GM20431 (cell line): ENCODE results near the gene DUS1L.

Experiments used
- in situ Hi-C: fragments of 300-500 bp; cut with MseI, MboI; formaldehyde crosslinking; loops from one replicate; pipeline ENCODE4 v1.15.0; 2020; ENCODE audit warnings: low sequenced_read_pairs; ENCODE audit not compliant: unreplicated experiment

The DUS1L gene

GRCh38 chr17:82065638-82066303 lies at the start of gene DUS1L:
Gene DUS1L (minus strand): TSS chr17:82065804. CDS start chr17:82065059, 745 bp downstream.
- in situ Hi-C loops = no loop called here

- in situ Hi-C loops = no loop called here
Measured at GRCh38 chr17:82114872-82115271, 49.3 kb upstream of the DUS1L start.

DNA sequence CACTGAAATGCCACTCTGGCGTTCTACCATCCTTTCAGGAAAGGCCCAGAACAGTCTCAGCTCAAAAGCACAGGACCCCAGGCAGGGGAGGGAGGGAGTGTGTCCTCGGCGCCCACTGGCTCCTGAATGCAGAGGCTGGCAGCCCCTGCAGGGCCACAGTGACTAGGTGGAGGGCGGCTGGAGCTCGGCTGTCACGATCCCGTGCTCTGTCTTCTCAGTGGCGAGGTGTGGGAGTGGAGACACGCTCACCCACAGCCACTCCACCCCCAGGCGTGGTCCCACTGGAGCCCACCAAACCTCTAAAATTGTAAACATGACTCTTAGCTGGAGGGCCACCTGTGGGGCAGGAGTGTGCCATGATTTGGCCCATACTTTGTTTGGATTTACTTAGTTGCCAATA lies 48.8 kb upstream of the DUS1L start:
- in situ Hi-C loops = no loop called here

- in situ Hi-C loops = no loop called here
Measured at GRCh38 chr17:82113941-82114340, 48.3 kb upstream of the DUS1L start.

DNA sequence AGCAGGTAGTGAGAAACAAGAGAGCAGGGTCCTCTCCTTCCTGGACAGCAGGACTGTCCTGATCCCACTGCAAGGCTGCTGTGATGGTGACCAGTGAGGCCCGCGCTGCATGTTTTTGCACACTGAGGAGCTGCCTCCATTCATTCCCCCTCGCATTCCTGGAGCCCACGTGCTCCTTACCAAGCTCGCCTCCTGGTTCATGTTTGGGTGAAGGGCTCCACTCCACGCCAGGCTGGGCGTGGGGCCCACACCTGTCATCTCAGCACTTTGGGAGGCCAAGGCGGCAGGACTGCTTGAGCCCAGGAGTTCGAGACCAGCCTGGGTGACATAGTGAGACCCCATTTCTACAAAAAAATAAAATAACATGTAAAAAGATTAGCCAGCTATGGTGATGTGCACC lies 47.8 kb upstream of the DUS1L start:
- in situ Hi-C loops = no loop called here

DNA sequence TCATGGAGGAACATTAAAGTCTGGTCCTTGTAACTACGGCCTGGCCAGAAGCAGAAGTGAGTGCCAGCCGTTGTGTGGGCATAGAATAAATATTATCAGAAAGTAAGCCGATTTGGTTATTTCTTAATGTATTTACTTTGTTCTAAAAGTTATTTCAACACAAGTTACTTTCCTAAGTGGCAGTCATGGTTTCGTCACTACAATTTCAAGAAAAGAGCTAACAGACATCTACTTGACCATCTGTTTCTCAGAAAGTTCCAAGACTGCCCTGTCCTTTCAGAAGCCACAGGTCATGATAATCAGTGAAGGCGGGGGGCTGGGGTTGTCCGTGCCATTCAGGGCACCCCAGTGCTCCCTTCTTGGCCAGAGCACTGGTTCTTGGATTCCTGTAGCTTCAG lies 47.3 kb upstream of the DUS1L start:
- in situ Hi-C loops = no loop called here

- in situ Hi-C loops = no loop called here
Measured at GRCh38 chr17:82112181-82112913, 46.7 kb upstream of the DUS1L start.

DNA sequence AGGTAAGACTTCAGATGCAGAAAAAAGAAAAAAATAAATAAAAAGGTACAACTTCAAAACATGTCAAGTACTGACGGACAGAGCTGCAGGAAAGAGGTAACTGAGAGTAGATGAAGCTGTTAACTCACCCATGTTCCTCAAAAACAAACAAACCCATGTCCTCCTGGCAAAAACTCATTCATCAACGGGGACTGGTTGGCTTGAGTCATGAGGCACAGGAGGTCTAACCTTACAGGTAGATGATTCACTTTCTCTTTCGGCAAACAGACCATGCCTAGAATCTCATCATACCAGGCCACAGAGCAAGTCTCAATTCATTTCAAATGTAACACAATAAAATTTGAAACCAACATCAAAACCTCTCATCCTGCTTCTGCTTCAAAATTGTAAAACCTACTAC lies 44.7 kb upstream of the DUS1L start:
- in situ Hi-C loops = no loop called here

DNA sequence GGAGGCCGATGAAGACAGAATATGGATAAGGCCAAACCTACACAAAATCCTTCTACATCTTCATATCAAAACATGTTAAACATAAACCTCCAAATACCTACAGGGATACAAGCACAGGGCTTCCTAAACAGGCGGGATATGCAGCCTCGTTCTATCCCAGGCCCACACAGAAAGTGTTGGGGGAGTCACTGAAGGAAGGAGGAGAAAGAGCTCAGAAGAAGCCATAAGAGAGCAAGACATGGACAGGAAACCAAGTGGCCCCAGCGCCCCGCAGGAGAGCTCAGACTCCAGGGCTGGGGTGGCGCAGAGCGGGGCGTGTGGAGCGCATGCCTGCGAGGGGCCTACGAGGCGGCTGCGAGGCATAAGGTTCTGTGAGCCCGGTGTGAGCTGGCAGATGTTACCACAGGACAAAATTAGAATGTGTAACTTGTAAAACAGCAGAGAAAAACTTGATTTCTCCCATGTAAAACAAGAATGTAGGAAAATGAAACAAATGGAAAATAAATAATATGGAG lies 43.4 kb upstream of the DUS1L start:
- in situ Hi-C loops = no loop called here

GRCh38 chr17:82108496-82108945 lies 42.9 kb upstream of the DUS1L start:
- in situ Hi-C loops = no loop called here

GRCh38 chr17:82108038-82108437 lies 42.4 kb upstream of the DUS1L start:
- in situ Hi-C loops = no loop called here

- in situ Hi-C loops = no loop called here
Measured at GRCh38 chr17:82107341-82107860, 41.8 kb upstream of the DUS1L start.

DNA sequence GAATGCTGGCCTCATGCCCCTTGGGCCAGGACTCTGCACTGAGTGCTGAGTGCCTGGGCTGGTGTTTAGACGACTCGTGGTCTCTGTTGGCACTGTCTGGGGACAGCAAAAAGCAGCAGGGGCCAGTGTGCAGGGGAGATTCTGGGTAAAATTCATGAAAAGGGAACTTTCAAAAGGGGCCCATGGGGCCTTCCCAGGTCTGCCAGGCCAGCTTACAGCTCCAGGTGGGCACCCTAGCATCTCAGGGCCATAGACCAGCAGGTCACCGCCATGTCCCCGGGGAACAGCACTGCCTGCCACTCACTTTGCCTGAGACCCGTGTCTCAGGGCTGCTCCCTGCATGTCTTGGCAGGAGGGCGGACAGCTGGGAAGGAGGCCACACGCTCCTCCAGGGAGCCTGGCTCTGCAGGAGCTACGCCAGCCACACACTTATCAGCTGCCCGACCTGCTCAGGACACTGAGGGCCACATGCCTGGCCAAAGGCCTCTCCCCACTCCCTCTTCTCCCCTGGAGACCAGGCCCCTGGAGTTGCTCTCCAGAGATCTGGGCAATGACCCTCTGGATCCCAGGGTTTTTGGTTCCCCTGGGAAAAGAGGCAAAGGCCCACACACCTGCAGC lies 41.2 kb upstream of the DUS1L start:
- in situ Hi-C loops = no loop called here

DNA sequence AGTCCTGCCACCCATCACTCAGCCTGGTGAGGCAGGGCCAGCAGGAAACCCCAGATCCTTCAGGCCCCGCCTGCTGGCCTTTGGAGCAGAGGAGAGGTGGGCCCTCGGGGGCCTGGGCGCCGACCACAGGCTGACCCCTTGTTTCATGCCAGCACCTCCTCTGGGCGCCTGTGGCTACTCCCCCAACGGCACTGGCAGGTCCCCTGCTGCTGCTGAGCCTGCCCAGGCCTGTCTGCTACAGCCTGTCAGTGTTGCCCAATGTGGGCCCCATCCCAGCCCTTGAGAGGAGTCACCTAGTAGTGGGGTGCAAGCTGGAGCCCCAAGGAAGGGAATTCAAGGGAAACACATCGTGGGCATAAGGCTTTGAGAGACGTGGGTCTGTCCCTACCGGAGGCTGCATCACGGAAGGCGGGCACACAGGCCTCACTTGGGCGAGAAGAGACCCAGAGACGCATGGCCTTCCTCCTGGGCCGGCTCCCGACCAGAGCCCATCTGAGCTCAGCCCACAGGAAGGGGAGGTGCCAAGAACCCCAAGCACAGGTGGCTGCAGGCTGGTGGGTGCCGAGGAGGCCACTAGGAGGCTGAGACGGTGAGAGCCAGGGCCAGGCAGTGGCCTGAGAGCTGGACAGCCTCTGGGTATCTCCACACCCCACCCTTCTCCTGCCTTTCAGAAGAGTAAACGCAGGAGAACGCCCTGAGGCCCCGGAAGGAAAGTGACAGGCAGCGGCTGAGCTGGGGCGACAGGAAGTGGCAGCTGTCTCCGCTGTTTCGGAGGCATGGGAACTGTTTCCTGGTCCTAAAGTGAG lies 40.5 kb upstream of the DUS1L start:
- in situ Hi-C loops = no loop called here

DNA sequence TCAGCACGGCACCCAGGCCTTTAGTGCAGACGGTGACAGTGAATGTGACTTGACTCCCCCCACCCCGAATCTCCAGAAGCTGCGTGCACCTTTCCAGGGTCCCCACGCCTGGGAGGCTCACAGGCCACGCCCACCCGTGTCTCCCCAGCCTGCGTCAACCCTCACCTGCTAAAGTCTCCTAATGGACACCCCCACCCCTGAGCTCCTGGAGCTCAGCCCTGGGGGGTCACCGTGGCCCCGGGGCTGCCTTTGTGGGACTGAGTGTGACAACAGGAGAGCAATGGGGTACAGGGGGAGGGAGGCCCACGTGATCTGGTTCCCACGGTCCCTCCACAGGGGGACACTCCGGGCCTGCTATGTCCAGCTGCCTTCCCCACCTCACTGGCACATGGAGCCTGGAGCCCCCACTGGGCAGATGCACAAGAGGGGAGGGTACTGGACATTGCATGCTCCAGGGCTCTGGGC lies 39.8 kb upstream of the DUS1L start:
- in situ Hi-C loops = no loop called here

GRCh38 chr17:82104797-82105416 lies 39.3 kb upstream of the DUS1L start:
- in situ Hi-C loops = no loop called here

DNA sequence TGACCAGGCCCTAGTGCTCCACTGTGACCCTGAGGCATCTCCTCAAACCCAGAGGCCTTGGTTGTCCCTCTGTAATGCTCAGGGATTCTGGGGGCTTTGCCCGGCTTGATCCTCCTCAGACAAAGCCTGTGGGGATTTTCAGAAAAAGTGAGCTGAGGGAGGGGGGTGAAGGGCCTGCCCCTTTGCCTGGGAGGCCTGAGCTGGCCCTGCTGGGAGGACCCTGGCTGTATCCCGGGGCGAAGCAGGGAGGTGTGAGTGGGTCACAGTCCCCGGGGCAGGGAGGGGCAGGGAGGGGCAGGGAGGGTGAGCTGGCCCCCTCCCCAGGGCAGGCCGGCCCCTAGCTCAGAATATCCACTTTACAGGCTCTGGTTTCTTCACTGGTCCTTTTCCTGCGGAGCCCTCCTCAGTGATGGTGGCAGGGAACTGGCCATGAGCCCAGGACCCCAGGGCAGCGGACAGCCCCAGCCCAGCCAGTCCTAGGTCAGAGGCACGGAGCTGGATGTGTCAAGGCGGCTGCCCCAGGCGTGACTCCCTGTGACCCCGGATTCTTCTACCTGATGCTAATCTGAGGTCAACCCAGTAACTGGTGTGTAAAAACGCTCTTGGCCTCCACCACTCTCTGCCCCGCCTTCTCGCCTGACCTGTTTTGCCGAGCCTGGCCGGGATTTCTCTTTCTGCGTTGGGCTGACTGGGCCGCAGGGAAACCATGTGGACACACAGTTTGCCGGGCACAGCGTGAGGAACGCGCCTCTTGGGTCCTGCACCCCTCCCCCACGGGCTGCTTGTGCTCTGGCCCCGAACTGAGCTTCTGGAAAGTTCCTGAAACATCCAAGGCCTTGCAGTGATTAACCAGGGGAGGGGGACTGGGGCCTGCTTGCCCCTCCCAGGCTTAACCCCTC lies 38.2 kb upstream of the DUS1L start:
- in situ Hi-C loops = no loop called here
